GM12878 (cell line): ENCODE measurements around the gene KHDRBS2.
A peak's percentile ranks its signal among the peaks of the same experiment; 100 is the strongest.

Experiments used
- ATF7 ChIP-seq: fragments of 450-650 bp; IDR thresholded peaks from 2 replicates; pipeline ENCODE4 v1.6.1; 2016; ENCODE audit warnings: low read depth, mild to moderate bottlenecking
- CBX3 ChIP-seq: fragments of 200-600 bp; sonication (generic); IDR thresholded peaks from 2 replicates; pipeline ENCODE4 v1.6.1; 2016; ENCODE audit warnings: low read depth, borderline replicate concordance
- EZH2 ChIP-seq: IDR thresholded peaks from 2 replicates; pipeline ENCODE4 v1.6.1; 2012; ENCODE audit warnings: low read depth, mild to moderate bottlenecking, control low read depth, inconsistent platforms, low read length, borderline replicate concordance; ENCODE audit not compliant: control insufficient read depth
- FOXK2 ChIP-seq: fragments of 450-650 bp; IDR thresholded peaks from 2 replicates; pipeline ENCODE4 v1.6.1; 2017; ENCODE audit warnings: mild to moderate bottlenecking, moderate library complexity
- NFYB ChIP-seq: IDR thresholded peaks from 2 replicates; pipeline ENCODE4 v1.6.1; 2011; ENCODE audit warnings: low read depth, mild to moderate bottlenecking, low read length, improper control_type of control experiment, moderate library complexity; ENCODE audit not compliant: insufficient read depth
- RAD21 ChIP-seq: IDR thresholded peaks from 2 replicates; pipeline ENCODE4 v1.6.1; 2011; ENCODE audit warnings: mild to moderate bottlenecking, low read depth, low read length, moderate library complexity; ENCODE audit not compliant: insufficient read depth
- TF ChIP-seq, protein P1 (sequence below), 3 experiments: IDR thresholded peaks in 2 of 3; conservative IDR thresholded peaks in 1 of 3; 2 replicates each; pipeline ENCODE4 v1.5.1; 2011; ENCODE audit warnings: low read depth in 3 of 3, low read length in 3 of 3, mild to moderate bottlenecking in 3 of 3, control low read depth in 2 of 3, moderate library complexity in 2 of 3, inconsistent platforms in 1 of 3, mixed read lengths in 1 of 3; ENCODE audit not compliant: control insufficient read depth in 2 of 3, insufficient read depth in 1 of 3; ENCODE audit errors: extremely low read depth in 1 of 3

DNA sequence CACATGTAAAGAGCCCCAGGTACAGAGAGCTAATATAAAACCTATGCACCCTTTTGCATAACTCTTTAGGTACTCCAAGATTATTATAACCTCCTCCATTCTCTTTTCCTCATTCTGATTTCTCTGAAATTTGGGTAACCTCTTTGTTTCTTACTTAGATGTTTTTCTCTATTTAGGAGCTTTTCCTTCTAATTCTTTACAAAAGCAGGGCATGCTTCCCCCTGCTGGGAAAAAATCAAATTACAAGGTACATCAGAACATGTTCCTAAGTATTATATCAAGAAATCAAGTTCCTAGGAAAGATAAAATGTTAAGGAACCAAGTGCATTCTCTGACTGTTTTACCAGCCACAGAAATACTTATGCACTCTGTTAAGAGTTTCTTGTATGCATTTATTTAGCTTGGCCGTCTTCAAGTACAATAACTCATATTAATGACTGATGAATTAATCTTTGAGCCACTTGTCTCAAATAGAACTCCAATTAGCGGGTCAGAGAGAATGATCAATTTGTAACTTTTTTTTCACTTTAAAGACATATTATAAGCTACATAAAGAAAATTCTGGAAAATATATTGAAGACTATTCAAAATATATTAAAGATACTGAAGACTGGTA is 2.1 kb downstream of the KHDRBS2 start:
- TF ChIP-seq, protein P1, sequence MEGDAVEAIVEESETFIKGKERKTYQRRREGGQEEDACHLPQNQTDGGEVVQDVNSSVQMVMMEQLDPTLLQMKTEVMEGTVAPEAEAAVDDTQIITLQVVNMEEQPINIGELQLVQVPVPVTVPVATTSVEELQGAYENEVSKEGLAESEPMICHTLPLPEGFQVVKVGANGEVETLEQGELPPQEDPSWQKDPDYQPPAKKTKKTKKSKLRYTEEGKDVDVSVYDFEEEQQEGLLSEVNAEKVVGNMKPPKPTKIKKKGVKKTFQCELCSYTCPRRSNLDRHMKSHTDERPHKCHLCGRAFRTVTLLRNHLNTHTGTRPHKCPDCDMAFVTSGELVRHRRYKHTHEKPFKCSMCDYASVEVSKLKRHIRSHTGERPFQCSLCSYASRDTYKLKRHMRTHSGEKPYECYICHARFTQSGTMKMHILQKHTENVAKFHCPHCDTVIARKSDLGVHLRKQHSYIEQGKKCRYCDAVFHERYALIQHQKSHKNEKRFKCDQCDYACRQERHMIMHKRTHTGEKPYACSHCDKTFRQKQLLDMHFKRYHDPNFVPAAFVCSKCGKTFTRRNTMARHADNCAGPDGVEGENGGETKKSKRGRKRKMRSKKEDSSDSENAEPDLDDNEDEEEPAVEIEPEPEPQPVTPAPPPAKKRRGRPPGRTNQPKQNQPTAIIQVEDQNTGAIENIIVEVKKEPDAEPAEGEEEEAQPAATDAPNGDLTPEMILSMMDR (IDR thresholded peaks at IDR 0.05 in 2 of 3, conservative IDR thresholded peaks at IDR 0.05 in 1 of 3; ENCODE audit: control insufficient read depth in 2 of 3, extremely low read depth in 1 of 3, insufficient read depth in 1 of 3, low read depth in 3 of 3, low read length in 3 of 3), result peak; percentile 48 to 53 (median 50); a peak in 4 of 6 replicates
- no peak for TF ChIP-seq CBX3
- TF ChIP-seq NFYB, result no peak
- no peak for TF ChIP-seq FOXK2
- TF ChIP-seq EZH2, result no peak
- no peak for TF ChIP-seq ATF7
- TF ChIP-seq RAD21, result peak; percentile 46
